GM12874 (cell line): ENCODE results near the gene HDAC4.

Experiments
- TF ChIP-seq, protein P1 (sequence below): IDR thresholded peaks from 2 replicates; pipeline ENCODE4 v1.5.1; 2011; ENCODE audit warnings: low read depth, mild to moderate bottlenecking, control low read depth, low read length, moderate library complexity; ENCODE audit not compliant: insufficient read depth

HDAC4 gene

DNA sequence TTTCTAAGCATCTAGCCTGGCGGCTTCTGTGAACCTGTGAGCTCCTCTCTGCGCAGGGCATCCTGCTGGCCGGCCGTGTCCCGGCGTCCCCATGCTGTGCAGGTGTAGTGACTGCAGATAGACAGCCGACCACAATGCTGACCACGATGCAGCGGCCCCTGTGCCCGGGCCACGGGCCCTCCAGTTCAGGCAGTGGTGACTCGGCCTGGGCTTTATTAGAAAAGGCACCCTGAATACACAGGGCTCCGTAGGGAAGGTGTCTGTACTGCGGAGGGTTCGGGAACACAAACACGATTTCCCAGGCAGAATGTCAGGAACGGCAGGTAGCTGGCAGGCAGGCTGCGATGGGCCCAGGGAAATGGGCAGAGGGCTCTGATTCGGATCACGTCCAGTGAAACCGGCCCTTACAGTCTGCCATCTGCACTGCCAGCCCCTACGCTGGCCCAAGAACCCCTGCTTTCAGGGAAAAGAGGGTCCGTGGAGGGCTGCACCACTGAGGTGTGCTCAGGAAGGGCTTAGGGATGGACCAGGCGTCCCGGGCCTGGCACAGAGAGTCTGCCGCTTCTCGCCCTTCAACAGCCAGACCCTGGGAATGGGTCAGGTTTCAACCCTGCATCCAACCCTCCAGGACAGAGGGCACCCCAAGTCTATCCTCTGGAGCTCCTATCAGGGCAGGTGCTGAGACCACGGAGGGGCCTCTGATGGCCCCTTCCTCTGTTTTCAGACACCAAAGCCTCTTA, 196.5 kb downstream of the HDAC4 start:
- TF ChIP-seq, protein P1, sequence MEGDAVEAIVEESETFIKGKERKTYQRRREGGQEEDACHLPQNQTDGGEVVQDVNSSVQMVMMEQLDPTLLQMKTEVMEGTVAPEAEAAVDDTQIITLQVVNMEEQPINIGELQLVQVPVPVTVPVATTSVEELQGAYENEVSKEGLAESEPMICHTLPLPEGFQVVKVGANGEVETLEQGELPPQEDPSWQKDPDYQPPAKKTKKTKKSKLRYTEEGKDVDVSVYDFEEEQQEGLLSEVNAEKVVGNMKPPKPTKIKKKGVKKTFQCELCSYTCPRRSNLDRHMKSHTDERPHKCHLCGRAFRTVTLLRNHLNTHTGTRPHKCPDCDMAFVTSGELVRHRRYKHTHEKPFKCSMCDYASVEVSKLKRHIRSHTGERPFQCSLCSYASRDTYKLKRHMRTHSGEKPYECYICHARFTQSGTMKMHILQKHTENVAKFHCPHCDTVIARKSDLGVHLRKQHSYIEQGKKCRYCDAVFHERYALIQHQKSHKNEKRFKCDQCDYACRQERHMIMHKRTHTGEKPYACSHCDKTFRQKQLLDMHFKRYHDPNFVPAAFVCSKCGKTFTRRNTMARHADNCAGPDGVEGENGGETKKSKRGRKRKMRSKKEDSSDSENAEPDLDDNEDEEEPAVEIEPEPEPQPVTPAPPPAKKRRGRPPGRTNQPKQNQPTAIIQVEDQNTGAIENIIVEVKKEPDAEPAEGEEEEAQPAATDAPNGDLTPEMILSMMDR, result no peak

DNA sequence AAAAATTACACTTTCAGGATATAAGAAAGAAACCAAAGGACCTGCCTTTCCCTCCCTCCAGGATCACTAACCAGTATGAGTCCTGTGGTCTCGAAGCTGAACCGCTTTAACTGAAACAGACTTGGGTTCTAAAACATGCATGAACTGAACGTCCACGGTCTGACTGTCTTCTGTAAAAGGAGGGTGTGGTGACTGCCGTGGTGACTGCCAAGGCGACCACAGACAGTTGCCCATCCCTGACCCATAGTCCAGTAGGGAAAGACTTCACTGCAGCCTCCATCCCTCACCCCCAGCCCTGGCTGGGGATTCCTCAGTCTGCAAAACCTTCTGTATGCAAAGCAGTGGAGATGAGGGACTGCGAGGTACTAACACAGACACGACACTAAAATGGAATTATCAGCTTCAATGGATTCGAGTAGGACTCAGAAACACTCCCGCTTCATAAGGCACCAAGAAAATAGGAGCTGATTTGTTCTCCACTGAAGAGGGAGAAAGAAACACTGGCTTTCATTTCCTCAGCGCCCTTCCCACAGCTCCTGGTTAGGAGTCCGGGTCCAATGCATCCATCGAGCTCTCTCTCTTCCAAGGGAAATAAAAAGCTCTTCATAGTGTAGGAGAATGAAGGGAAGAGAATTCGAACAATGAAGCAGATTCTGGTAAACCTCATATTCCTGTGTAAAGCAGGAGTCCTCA, 197.2 kb downstream of the HDAC4 start:
- TF ChIP-seq, protein P1, result no peak

DNA sequence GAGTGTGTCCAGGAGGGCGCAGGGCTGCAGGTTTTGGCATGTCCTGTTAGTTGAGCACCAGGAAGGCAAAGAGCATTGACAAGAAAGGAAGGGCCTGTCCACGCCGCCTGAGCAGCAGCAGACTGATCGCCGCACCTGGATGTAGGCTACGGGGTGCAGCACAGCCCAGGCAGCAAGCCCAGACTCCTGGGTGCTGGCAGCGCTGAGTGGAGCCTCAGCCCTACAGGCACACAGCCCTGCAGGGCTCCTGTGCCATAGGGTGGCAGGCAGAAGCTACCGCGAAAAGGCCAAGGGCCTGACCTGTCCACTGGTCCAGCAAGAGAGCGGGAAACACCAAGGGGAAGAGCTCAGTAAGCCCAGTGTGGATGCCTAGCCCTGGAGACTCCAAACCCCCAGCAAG, 198.0 kb downstream of the HDAC4 start:
- TF ChIP-seq, protein P1, result no peak

DNA sequence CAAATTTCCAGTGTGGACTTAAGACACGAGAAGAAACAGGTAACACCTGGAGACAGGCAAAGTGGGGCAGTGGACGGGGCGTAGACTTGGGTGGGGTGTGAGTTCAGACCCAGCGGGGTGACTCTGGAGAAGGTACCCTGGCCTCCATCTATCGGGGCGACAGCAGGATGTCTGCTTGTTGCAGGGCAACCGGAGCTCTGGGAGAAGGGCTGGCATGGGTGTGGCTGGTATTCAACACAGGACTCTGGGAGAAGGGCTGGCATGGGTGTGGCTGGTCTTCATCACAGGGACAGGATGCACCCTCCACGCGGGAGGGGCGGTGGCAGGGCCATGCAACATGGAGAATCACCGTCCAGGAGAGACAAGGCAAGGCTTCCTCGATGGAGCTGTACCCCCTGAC, 198.5 kb downstream of the HDAC4 start:
- TF ChIP-seq, protein P1, result no peak

DNA sequence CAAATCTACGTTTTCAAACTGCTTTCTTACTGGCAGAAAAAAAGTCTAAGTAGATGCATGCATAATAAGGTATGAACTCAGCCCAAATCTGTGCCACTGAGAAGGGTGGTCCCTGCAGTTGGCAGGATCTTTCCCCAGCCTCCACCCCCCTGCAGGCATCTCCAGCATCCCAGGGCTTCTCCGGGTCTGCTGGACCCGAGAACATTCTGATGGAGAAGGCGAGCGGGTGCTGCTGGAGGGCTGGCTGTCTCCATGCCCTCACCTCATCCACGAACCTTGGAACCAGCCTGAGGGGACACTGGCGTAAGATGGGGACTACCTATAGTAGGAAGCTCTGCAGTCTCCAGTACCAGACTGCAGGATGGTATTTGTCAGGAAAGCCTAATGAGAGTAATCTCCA, 198.9 kb downstream of the HDAC4 start:
- TF ChIP-seq, protein P1, result no peak

DNA sequence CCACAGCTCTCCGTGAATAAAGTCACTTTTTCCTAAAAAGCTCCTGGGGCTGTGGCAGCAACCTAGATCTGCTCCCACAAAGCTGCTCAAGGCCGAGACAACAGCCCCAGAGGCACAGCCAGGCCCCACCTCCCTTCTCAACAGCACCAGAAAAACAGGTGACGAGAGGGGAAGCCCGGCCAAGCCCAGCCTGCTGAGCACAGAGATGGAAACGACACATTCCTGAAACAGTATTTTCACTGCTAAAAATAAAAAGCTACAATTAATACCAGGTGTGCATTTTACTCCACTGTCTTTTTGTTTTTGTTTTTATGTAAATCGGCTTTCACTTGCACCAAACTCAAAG, 199.3 kb downstream of the HDAC4 start:
- TF ChIP-seq, protein P1, result no peak

DNA sequence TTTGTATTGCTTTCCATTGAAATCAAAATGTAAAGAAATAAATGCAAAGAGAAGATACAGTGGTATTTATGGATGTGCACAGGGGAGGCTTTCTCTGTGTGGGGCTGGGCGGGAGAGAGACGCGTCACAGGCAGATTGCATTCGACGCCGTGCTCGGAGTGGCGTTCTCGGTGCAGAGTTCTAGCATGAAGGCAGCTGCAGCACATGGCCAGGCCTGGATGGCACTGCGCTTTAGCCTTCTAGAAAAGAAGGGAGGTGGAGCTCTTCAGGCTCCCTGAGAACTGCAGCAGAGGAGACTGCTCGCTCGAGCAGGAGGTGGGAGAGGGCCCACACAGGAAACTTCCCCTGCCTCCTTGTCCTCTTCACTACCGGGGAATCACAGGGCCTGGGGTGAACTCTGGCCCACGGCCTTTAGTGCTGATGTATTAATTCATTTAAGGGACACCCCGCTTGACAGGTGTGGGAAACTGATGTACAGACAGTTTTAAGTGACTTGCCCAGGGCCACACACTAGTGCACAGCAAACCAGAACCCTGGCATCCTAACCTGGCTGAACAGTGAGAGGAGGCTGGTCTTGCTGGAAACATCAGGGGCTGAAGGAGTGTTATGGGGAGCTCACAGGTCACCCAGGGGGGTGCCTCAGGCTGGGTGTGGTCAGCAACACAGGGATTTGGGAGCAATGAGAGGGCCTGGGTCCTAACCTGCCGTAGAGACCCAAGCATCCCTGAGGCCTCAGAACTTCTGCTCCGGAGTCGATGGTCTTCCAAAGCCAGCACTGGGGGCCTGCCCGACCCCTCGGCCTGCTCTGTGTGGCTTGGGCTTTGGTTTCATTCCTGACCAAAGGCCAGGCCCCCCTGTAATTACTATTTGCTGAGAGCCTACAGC, 199.9 kb downstream of the HDAC4 start:
- TF ChIP-seq, protein P1, result no peak
